Prostate gland (tissue), 2 donors: Measurements from ENCODE around the gene DNAJB8.

Source experiments
- CTCF ChIP-seq, 4 experiments: fragments of 200-600 bp in 2 of 4; fragments of 450-650 bp in 2 of 4; sonication (generic) in 2 of 4; IDR thresholded peaks; 1 replicate in 3 of 4; 2 replicates in 1 of 4; pipeline ENCODE4 v1.5.1; 2016 to 2019; ENCODE audit warnings: antibody characterized with exemption in 4 of 4, mild to moderate bottlenecking in 2 of 4, moderate library complexity in 2 of 4
- POLR2A ChIP-seq: fragments of 450-650 bp; IDR thresholded peaks from one replicate; pipeline ENCODE4 v1.6.1; 2016; ENCODE audit warnings: antibody characterized with exemption, mild to moderate bottlenecking

GRCh38 chr3:128447561-128448013 is 19.1 kb downstream of the DNAJB8 start:
- TF ChIP-seq CTCF (IDR thresholded peaks at IDR 0.05) = no peak
- no peak for TF ChIP-seq POLR2A
